HCT116 (cell line): ENCODE results near the gene PHF13. TPM values are rescaled to one million over a fixed set of nuclear protein-coding genes. Genes with fewer than 3 reads are reported as not detected.
"Not testable (repeated sequence)": the region's sequence is repeated elsewhere in the genome, so short reads cannot be mapped to it uniquely, and the experiment has no call there.

Source experiments
- ATAC-seq: fragments of 200-7000 bp; cut with Tn5 transposase; 2 replicates; pipeline ENCODE4 v1.9.1; 2020; ENCODE audit warnings: mild to moderate bottlenecking, moderate library complexity
- BruUV-seq: library from RNA; stranded (reverse); fragments of 400-500 nt; replicated peaks from 2 replicates; lab custom pipeline; 2021; lab: Mats Ljungman, UMichigan
- CTCF ChIA-PET: fragments of 300-600 bp; sonication (Branson Sonifier 250); formaldehyde crosslinking; loops from one replicate; lab custom pipeline; 2021; ENCODE audit warnings: antibody characterized with exemption; lab: Charles Lee
- POLR2A ChIA-PET: fragments of 300-600, 350-600 bp; sonication (Branson Sonifier 250); formaldehyde crosslinking; loops from one replicate; lab custom pipeline; 2021; ENCODE audit warnings: antibody characterized with exemption; lab: Charles Lee
- RAD21 ChIA-PET, 2 experiments: fragments of 300-600 bp; sonication (Branson Sonifier 250); formaldehyde crosslinking; loops; one replicate each; lab custom pipeline; 2023; ENCODE audit warnings: low total read pairs in 2 of 2; ENCODE audit not compliant: uncharacterized antibody in 2 of 2, unreplicated experiment in 2 of 2, low non-redundant PET in 1 of 2; lab: Charles Lee
- DNase-seq: peaks from one replicate; pipeline ENCODE4 v3.0.0-alpha.2; 2010; ENCODE audit warnings: low read depth, low spot score
- H2AFZ ChIP-seq: fragments of 200-600 bp; shearing (Covaris generic), sonication (generic); 2 replicates; pipeline ENCODE4 v1.6.1; 2017; ENCODE audit warnings: low read depth, mixed run types, mixed read lengths, antibody characterized with exemption, low read length; ENCODE audit not compliant: poor library complexity, severe bottlenecking
- H3K27ac ChIP-seq: 2 replicates; pipeline ENCODE4 v1.5.1; 2012; ENCODE audit warnings: low read depth, low read length
- H3K27me3 ChIP-seq: fragments of 200-600 bp; sonication (generic); 2 replicates; pipeline ENCODE4 v1.6.1; 2016; ENCODE audit warnings: mixed run types, low read length, mixed read lengths; ENCODE audit not compliant: insufficient read depth
- H3K36me3 ChIP-seq, 2 experiments: fragments of 200-500 bp in 1 of 2; fragments of 200-600 bp in 1 of 2; sonication (Bioruptor generic) in 1 of 2; sonication (generic) in 1 of 2; 2 replicates each; pipeline versions ENCODE4 v1.5.1 to v1.6.1; 2014 to 2016; ENCODE audit warnings: low read length in 2 of 2, inconsistent platforms in 1 of 2, mixed read lengths in 1 of 2, mixed run types in 1 of 2; ENCODE audit not compliant: insufficient read depth in 2 of 2, control insufficient read depth in 1 of 2
- H3K4me1 ChIP-seq, 2 experiments: fragments of 200-600 bp in 1 of 2; sonication (generic) in 1 of 2; 2 replicates each; pipeline versions ENCODE4 v1.5.1 to v1.6.1; 2012 to 2017; ENCODE audit warnings: low read length in 2 of 2, inconsistent platforms in 1 of 2, mild to moderate bottlenecking in 1 of 2, mixed read lengths in 1 of 2, mixed run types in 1 of 2, moderate library complexity in 1 of 2; ENCODE audit not compliant: insufficient read depth in 2 of 2, control insufficient read depth in 1 of 2
- H3K4me2 ChIP-seq: fragments of 200-600 bp; sonication (generic); 2 replicates; pipeline ENCODE4 v1.6.1; 2017; ENCODE audit warnings: mixed run types, low read length, mixed read lengths
- H3K4me3 ChIP-seq, 2 experiments: fragments of 200-600 bp in 1 of 2; sonication (generic) in 1 of 2; replicated peaks in 1 of 2; 2 replicates each; pipeline ENCODE4 v1.5.1; 2011 to 2016; ENCODE audit warnings: low read length in 2 of 2, control low read depth in 1 of 2, low read depth in 1 of 2, mild to moderate bottlenecking in 1 of 2, mixed read lengths in 1 of 2, mixed run types in 1 of 2
- H3K79me2 ChIP-seq: fragments of 200-600 bp; sonication (generic); 2 replicates; pipeline ENCODE4 v1.6.1; 2017; ENCODE audit warnings: mild to moderate bottlenecking, mixed run types, low read length, moderate library complexity, mixed read lengths; ENCODE audit not compliant: insufficient read depth
- H3K9ac ChIP-seq: fragments of 200-600 bp; sonication (generic); 2 replicates; pipeline ENCODE4 v1.6.1; 2016; ENCODE audit warnings: low read length, mixed read lengths
- H3K9me2 ChIP-seq: fragments of 200-600 bp; sonication (generic), shearing (Covaris generic); 2 replicates; pipeline ENCODE4 v1.6.1; 2017; ENCODE audit warnings: mixed run types, mild to moderate bottlenecking, moderate library complexity; ENCODE audit not compliant: insufficient read depth
- H3K9me3 ChIP-seq, 2 experiments: fragments of 200-500 bp in 1 of 2; fragments of 200-600 bp in 1 of 2; sonication (Bioruptor generic) in 1 of 2; sonication (generic) in 1 of 2; 2 replicates each; pipeline ENCODE4 v1.6.1; 2014 to 2017; ENCODE audit warnings: low read length in 2 of 2, mixed read lengths in 2 of 2, inconsistent platforms in 1 of 2, low read depth in 1 of 2, mild to moderate bottlenecking in 1 of 2, mixed run types in 1 of 2, moderate library complexity in 1 of 2; ENCODE audit not compliant: control insufficient read depth in 1 of 2, insufficient read depth in 1 of 2
- H4K20me1 ChIP-seq: fragments of 200-600 bp; sonication (generic), shearing (Covaris generic); 2 replicates; pipeline ENCODE4 v1.6.1; 2017; ENCODE audit warnings: mixed run types, mild to moderate bottlenecking, moderate library complexity; ENCODE audit not compliant: insufficient read depth
- ELF1 ChIP-seq: IDR thresholded peaks from 2 replicates; pipeline ENCODE4 v1.6.1; 2012; ENCODE audit warnings: low read depth, borderline replicate concordance
- FOSL1 ChIP-seq: IDR thresholded peaks from 2 replicates; pipeline ENCODE4 v1.6.1; 2012; ENCODE audit warnings: low read depth
- MAX ChIP-seq: IDR thresholded peaks from 2 replicates; pipeline ENCODE4 v1.6.1; 2012
- REST ChIP-seq: IDR thresholded peaks from 2 replicates; pipeline ENCODE4 v1.6.1; 2012; ENCODE audit warnings: low read depth
- ZFX ChIP-seq: fragments of 450-650 bp; IDR thresholded peaks from 2 replicates; pipeline ENCODE4 v1.6.1; 2017
- intact Hi-C: fragments of 100-400 bp; cut with micrococcal nuclease; formaldehyde crosslinking; loops from 2 replicates; pipeline ENCODE4 v1.10.0; 2022
- total RNA-seq: library from RNA; stranded (reverse); gene quantifications from one replicate; pipeline ENCODE4 v1.2.1, GENCODE V29; 2021; ENCODE audit not compliant: unreplicated experiment

The PHF13 gene
- total RNA-seq, 1 experiment from 2014 or later, result 25.8 TPM

GRCh38 chr1:6638226-6638625 lies 24.7 kb downstream of the PHF13 start:
- H3K4me1 ChIP-seq, result no peaks in the 10 kb centered on the region
- no peaks in the 10 kb centered on the region for H4K20me1 ChIP-seq
- ChIA-PET CTCF (interaction anchor here (1.4 kb wide), 1 partner anchor 8 kb away, joined by 6 read pairs; no protein-coding TSS in a partner anchor), POLR2A (no interaction called here), RAD21 (no interaction called here)
- TF ChIP-seq REST (no peak), ELF1 (no peak), MAX (no peak), ZFX (no peak), FOSL1 (no peak)
- DNase-seq (no peak), ATAC-seq (no peak)
- no peak overlapping the region for H3K4me3 ChIP-seq
- no peak overlapping the region for H3K27ac ChIP-seq
- no peaks in the 10 kb centered on the region for H3K9me3 ChIP-seq
- intact Hi-C loops, result no loop called here
- H3K79me2 ChIP-seq, result no peaks in the 10 kb centered on the region
- no peak overlapping the region for H2AFZ ChIP-seq
- no TSS peak for BruUV-seq
- no peaks in the 10 kb centered on the region for H3K27me3 ChIP-seq
- peaks cover 30 to 40% of the 10 kb centered on the region in 2 experiments for H3K36me3 ChIP-seq
- no peaks in the 10 kb centered on the region for H3K9me2 ChIP-seq
- no peak overlapping the region for H3K4me2 ChIP-seq
- H3K9ac ChIP-seq, result no peak overlapping the region

- H3K9me2 ChIP-seq, ATAC-seq, H3K27me3 ChIP-seq, DNase-seq, H3K79me2 ChIP-seq, H3K9me3 ChIP-seq, H3K9ac ChIP-seq, CTCF ChIA-PET, H4K20me1 ChIP-seq, RAD21 ChIA-PET, H3K27ac ChIP-seq, H3K4me2 ChIP-seq, H2AFZ ChIP-seq, POLR2A ChIA-PET, H3K4me3 ChIP-seq, H3K4me1 ChIP-seq, BruUV-seq: not testable (repeated sequence)
- intact Hi-C loops, result loop anchor here (1.0 kb wide), 1 partner anchor 94 kb away; no protein-coding TSS in a partner anchor
- peaks cover 34 to 39% of the 10 kb centered on the region in 2 experiments for H3K36me3 ChIP-seq
Observed at GRCh38 chr1:6640867-6641266, 27.3 kb downstream of the PHF13 start.
